SJCRH30 (cell line): ENCODE results near the gene MYH11. TPM values are rescaled to one million over a fixed set of nuclear protein-coding genes. Genes with fewer than 3 reads are reported as not detected.
"Not testable (repeated sequence)": the region's sequence is repeated elsewhere in the genome, so short reads cannot be mapped to it uniquely, and the experiment has no call there.

ENCODE experiments used
- DNase-seq, 2 experiments: peaks; one replicate each; pipeline ENCODE4 v3.0.0-alpha.2; 2015 to 2020
- H3K27ac ChIP-seq: fragments of 250-450 bp; sonication (Bioruptor Pico); 2 replicates; pipeline ENCODE4 v1.5.1; 2020; ENCODE audit warnings: mild to moderate bottlenecking, moderate library complexity
- H3K27me3 ChIP-seq: fragments of 250-450 bp; sonication (Bioruptor Pico); 2 replicates; pipeline ENCODE4 v1.5.1; 2020; ENCODE audit warnings: mild to moderate bottlenecking, moderate library complexity
- H3K36me3 ChIP-seq: fragments of 250-450 bp; sonication (Bioruptor Pico); 2 replicates; pipeline ENCODE4 v1.5.1; 2020; ENCODE audit warnings: mild to moderate bottlenecking, moderate library complexity
- H3K4me1 ChIP-seq: fragments of 250-450 bp; sonication (Bioruptor Pico); 2 replicates; pipeline ENCODE4 v1.5.1; 2020; ENCODE audit warnings: mild to moderate bottlenecking, moderate library complexity
- H3K4me3 ChIP-seq: fragments of 250-450 bp; sonication (Bioruptor Pico); 2 replicates; pipeline ENCODE4 v1.5.1; 2020; ENCODE audit warnings: mild to moderate bottlenecking, moderate library complexity
- H3K9me3 ChIP-seq: fragments of 250-450 bp; sonication (Bioruptor Pico); replicated peaks from 2 replicates; pipeline ENCODE4 v1.5.1; 2020; ENCODE audit warnings: mild to moderate bottlenecking, moderate library complexity
- total RNA-seq: library from RNA; depleted of rRNA; stranded (reverse); fragments of >200 nt; shearing (Covaris generic); gene quantifications from 2 replicates; pipeline ENCODE4 v1.2.3, GENCODE V29; 2014

The MYH11 gene
- total RNA-seq, 1 experiment from 2014 or later: 0.08 TPM

- DNase-seq, H3K4me1 ChIP-seq, H3K9me3 ChIP-seq, H3K36me3 ChIP-seq, H3K27ac ChIP-seq, H3K27me3 ChIP-seq, H3K4me3 ChIP-seq: not testable (repeated sequence)
Measured at GRCh38 chr16:15789816-15790215, 67.0 kb downstream of the MYH11 start.

DNA sequence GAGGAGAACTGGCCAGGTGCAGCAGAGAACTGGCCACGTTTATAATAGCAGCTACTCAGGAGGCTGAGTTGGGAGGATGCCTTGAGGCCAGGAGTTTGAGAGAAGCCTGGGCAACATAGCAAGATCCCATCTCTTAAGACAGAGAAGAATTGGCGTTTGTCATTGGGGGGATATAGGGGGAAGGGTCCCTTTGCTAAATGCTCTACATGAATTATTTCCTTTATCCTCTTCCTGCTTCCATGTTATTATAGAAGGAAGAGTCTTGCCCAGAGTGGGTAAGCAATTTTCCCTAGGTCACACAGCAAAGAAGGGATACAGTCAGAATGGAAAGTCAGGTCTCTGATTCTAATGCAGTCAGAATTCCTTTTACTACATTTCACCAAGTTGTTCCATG, 68.0 kb downstream of the MYH11 start:
- no peak for DNase-seq
- no peak overlapping the region for H3K4me3 ChIP-seq
- H3K9me3 ChIP-seq: no peaks in the 10 kb centered on the region
- no peaks in the 10 kb centered on the region for H3K4me1 ChIP-seq
- no peaks in the 10 kb centered on the region for H3K36me3 ChIP-seq
- no peaks in the 10 kb centered on the region for H3K27me3 ChIP-seq
- no peak overlapping the region for H3K27ac ChIP-seq

DNA sequence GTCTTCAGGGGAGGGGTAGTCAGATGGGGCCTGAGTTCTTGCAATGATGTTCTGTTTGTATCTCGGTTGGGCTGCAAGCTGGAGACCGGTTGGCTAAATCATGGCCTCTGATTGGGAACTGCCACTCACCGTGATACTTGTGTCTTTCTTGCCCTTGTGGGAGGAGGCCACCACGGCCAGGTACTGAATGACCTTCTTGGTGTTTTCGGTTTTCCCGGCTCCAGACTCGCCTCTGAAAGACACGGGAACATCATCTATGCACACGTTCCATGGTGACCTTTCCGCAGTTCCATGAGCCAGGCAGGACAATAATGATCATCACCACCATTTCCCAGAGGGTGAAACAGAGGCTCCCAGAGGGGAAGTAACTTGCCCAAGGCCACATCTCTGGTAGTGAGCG, 70.3 kb downstream of the MYH11 start:
- H3K27ac ChIP-seq: no peak overlapping the region

DNA sequence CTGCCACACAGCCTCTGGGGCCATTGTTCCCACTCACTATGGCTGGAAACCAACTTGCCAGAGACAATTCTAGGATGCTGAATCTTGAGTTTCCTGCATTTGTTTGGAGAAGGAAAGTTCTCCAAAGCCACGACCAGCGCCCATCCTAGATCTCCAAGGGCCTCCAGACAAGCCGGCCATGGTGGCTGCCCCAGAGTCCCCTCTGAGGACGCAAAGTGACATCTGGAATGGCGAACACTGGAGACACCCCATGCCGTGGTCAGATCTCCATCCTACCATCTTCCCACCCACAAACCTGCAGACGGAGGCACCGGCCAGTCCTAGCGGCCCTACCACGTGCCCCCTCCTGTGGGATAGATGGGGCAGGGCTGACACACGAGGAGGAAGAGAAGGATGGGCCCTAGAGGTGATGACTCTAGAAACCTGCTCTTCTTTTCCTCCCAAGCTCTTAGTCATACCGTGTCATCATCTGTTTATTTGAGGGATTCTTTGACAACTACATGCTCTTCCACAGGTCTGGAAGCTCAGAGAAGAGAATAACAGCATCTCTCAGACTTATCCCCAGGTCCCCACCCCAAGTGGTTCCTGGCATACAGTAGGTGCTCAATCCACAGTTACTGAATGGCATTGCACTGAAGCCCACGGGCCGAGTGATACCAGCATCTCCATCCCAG, 71.3 kb downstream of the MYH11 start:
- H3K27ac ChIP-seq: no peak overlapping the region
- no peak for DNase-seq
- H3K4me3 ChIP-seq: no peak overlapping the region

More for the DNA sequence above, 70.3 kb downstream of the MYH11 start:
- H3K9me3 ChIP-seq: no peaks in the 10 kb centered on the region
- no peaks in the 10 kb centered on the region for H3K27me3 ChIP-seq
- no peaks in the 10 kb centered on the region for H3K36me3 ChIP-seq
- H3K4me3 ChIP-seq: no peak overlapping the region
- no peak for DNase-seq
- H3K4me1 ChIP-seq: no peaks in the 10 kb centered on the region

DNA sequence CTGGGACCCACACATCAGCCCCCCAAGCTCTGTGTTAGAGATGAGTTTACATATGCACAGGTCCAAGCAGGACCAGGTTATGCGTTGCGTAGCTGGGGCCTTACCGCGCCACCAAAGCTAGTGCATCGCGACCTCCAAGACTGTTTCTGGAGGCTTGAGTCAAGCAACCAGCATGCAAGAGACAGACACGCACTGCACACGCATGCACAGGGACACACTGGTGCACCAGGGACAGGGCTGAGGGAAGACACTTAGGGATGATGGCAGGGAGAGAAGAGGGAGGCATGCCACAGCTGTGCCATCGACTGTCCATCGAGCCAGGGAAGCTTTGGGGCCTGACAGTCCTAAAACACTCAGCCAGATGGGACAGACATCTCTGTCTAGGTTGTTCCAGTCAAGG, 72.8 kb downstream of the MYH11 start:
- H3K27me3 ChIP-seq: no peaks in the 10 kb centered on the region

More for the DNA sequence above, 71.3 kb downstream of the MYH11 start:
- no peaks in the 10 kb centered on the region for H3K27me3 ChIP-seq
- H3K36me3 ChIP-seq: no peaks in the 10 kb centered on the region
- H3K4me1 ChIP-seq: no peaks in the 10 kb centered on the region
- H3K9me3 ChIP-seq: no peaks in the 10 kb centered on the region

DNA sequence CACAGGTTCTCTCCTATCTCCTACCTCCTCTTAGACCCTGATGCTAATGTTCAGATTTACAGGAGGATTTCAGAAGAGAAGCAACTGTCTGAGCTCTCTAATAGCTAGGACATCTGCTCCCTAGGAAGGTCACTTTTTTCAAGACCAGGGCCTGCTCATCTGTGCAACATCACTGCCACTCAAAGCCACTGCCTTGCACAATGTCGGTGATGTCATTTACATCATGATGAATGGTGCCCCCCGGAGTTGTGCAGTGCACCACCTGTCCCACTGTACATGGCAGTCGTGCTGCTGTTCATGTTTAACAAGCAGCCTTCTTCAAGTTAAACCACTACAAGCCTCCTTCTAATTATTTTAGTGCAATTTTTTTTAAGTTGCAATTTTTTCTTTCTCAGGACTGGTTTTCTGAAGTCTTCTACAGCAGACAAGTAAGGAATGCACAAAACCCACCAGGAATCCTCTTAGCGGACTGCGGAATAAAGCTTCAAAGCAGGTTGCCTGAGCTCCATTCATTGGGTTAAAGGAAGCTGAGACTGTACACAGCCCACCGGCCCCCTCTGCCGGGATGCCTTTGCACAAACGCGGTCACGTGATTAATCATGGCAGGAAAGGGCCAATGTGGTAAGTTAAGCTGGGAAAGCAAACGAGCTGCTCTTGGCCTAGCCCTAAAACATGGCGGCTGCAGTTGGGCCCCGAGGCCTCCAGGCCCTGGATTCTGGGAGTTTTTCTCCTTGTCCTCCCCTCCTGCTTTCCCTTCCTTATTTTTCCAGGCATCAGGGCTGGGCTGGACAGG, 74.1 kb downstream of the MYH11 start:
- Histone ChIP-seq H3K27me3 (no peaks in the 10 kb centered on the region), H3K36me3 (no peaks in the 10 kb centered on the region), H3K9me3 (no peaks in the 10 kb centered on the region), H3K27ac (no peak overlapping the region), H3K4me3 (no peak overlapping the region), H3K4me1 (no peaks in the 10 kb centered on the region)
- peak in 1 of 2 experiments; percentile 29 for DNase-seq

More for the DNA sequence above, 72.8 kb downstream of the MYH11 start:
- Histone ChIP-seq H3K27ac (no peak overlapping the region), H3K4me1 (no peaks in the 10 kb centered on the region), H3K4me3 (no peak overlapping the region), H3K9me3 (no peaks in the 10 kb centered on the region), H3K36me3 (no peaks in the 10 kb centered on the region)
- DNase-seq: no peak

- Histone ChIP-seq H3K27me3 (0 out of 2 replicates have a peak, but pooled peaks cover under 1% of the 10 kb centered on the region), H3K36me3 (no peaks in the 10 kb centered on the region), H3K27ac (no peak overlapping the region), H3K4me3 (no peak overlapping the region), H3K9me3 (no peaks in the 10 kb centered on the region), H3K4me1 (no peaks in the 10 kb centered on the region)
- DNase-seq: no peak
Measured at GRCh38 chr16:15781650-15782049, 75.2 kb downstream of the MYH11 start.

DNA sequence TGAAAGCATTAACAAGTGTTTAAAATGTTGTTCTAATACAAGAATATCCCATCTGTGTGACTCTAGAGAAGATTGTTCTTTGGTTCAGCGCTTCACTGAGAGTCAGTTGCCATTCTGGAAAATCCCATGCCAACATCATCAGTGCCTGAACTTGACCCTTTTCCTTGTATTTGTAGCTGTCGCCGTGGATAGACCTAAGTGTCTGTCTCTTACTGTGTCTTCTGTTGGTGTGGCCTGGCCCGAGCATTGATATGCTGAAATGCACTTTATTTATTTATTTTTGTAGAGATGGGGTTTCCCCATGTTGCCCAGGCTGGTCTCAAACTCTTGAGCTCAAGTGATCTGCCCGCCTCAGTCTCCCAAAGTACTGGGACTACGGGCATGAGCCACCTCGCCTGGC, 76.0 kb downstream of the MYH11 start:
- H3K27me3 ChIP-seq: 0 out of 2 replicates have a peak, but pooled peaks cover 3% of the 10 kb centered on the region
- no peak overlapping the region for H3K4me3 ChIP-seq

DNA sequence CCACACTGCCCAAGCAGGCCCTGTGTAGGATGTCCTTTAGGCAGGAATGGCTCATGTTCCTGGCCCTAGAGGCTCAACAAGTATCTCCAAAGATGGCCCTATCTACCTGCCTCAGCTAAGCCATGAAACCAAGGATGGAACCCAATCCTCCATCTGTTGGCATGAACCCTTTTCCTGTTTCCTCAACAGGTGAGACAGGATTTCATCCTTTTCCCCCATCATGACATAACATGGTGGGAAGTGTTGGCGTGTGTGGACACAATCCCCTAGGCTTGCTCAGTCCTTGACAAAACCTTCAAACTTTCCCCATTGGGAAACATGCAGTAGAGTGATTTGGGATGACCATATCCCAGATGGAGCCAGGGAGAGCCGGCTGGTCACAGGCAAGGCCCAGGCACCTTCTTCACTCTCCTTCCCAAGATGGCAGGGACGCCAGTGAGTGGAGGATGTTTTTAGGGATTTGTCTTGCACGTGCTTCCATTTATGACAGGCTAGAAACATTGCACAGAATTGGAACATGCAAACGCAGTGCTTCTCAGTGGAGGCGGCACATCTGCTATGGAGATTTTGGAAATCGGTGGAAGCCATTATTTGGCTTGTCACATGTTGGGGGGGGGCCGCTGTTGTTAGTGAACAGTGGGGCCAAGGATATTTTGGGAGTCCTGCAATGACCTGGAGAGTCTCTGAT, 77.0 kb downstream of the MYH11 start:
- Histone ChIP-seq H3K36me3 (no peaks in the 10 kb centered on the region), H3K27ac (no peak overlapping the region), H3K9me3 (no peaks in the 10 kb centered on the region), H3K27me3 (0 out of 2 replicates have a peak, but pooled peaks cover 3% of the 10 kb centered on the region), H3K4me3 (no peak overlapping the region), H3K4me1 (no peaks in the 10 kb centered on the region)
- DNase-seq: no peak

More for the DNA sequence above, 76.0 kb downstream of the MYH11 start:
- Histone ChIP-seq H3K9me3 (no peaks in the 10 kb centered on the region), H3K36me3 (no peaks in the 10 kb centered on the region), H3K27ac (no peak overlapping the region), H3K4me1 (no peaks in the 10 kb centered on the region)
- no peak for DNase-seq

- no peak overlapping the region for H3K4me3 ChIP-seq
- DNase-seq: no peak
- H3K27me3 ChIP-seq: 0 out of 2 replicates have a peak, but pooled peaks cover 3% of the 10 kb centered on the region
- H3K4me1 ChIP-seq: no peaks in the 10 kb centered on the region
- no peaks in the 10 kb centered on the region for H3K9me3 ChIP-seq
- no peaks in the 10 kb centered on the region for H3K36me3 ChIP-seq
- H3K27ac ChIP-seq: no peak overlapping the region
Measured at GRCh38 chr16:15778999-15779614, 77.7 kb downstream of the MYH11 start.

DNA sequence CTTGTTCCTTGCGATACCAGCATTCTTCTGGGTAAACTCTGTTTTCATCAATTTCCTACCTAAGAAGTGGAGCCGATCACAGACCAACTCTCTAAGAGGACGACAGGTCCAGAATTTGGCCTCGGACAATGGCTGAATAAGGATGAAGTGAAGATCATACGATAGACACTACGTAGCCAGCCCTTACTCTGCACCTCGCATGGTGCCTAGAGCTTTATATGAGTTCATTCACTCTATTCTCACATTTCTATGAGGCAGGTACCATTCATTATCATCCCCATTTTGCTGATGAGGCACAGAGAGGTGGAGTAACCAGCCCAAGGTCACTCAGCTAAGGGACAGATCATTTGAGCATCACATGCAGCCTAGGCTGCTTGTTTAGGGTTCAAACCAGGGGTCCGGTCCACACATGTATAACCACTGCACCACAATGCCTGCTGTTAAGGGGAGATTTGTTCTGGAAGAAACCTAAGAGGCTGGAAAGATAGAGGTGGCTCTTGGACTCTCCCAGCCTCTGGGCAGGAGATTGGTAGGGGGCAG, 78.6 kb downstream of the MYH11 start:
- H3K36me3 ChIP-seq: no peaks in the 10 kb centered on the region
- no peak overlapping the region for H3K4me3 ChIP-seq
- H3K9me3 ChIP-seq: no peaks in the 10 kb centered on the region
- no peak overlapping the region for H3K27ac ChIP-seq
- no peaks in the 10 kb centered on the region for H3K4me1 ChIP-seq
- H3K27me3 ChIP-seq: 0 out of 2 replicates have a peak, but pooled peaks cover 3% of the 10 kb centered on the region
- DNase-seq: no peak

- H3K9me3 ChIP-seq: no peaks in the 10 kb centered on the region
- 0 out of 2 replicates have a peak, but pooled peaks cover 3% of the 10 kb centered on the region for H3K27me3 ChIP-seq
- no peaks in the 10 kb centered on the region for H3K36me3 ChIP-seq
- H3K4me1 ChIP-seq: no peaks in the 10 kb centered on the region
- DNase-seq: peak; percentile 27 to 59
- H3K4me3 ChIP-seq: no peak overlapping the region
- H3K27ac ChIP-seq: no peak overlapping the region
Measured at GRCh38 chr16:15777533-15778203, 79.2 kb downstream of the MYH11 start.

- Histone ChIP-seq H3K4me1 (no peaks in the 10 kb centered on the region), H3K27me3 (0 out of 2 replicates have a peak, but pooled peaks cover 3% of the 10 kb centered on the region), H3K27ac (no peak overlapping the region), H3K9me3 (no peaks in the 10 kb centered on the region), H3K36me3 (no peaks in the 10 kb centered on the region), H3K4me3 (no peak overlapping the region)
- DNase-seq: no peak
Measured at GRCh38 chr16:15776572-15776971, 80.3 kb downstream of the MYH11 start.
